Breast epithelium (tissue), 3 donors: ENCODE results near the gene DDX54.

Experiments used
- CTCF ChIP-seq, 3 donors: fragments of 450-650 bp; IDR thresholded peaks; one replicate each; pipeline ENCODE4 v1.5.1; 2016 to 2017; ENCODE audit warnings: antibody characterized with exemption in 3 of 3, mild to moderate bottlenecking in 3 of 3, moderate library complexity in 3 of 3
- POLR2A ChIP-seq: fragments of 450-650 bp; IDR thresholded peaks from one replicate; pipeline ENCODE4 v1.6.1; 2016; ENCODE audit warnings: antibody characterized with exemption, mild to moderate bottlenecking, moderate library complexity
- POLR2AphosphoS5 ChIP-seq, 3 donors: sonication (generic); formaldehyde crosslinking; IDR thresholded peaks; one replicate each; pipeline ENCODE4 v1.6.1; 2017; ENCODE audit warnings: antibody characterized with exemption in 3 of 3

- TF ChIP-seq CTCF (IDR thresholded peaks at IDR 0.05) (no peak), POLR2AphosphoS5 (IDR thresholded peaks at IDR 0.05) (no peak), POLR2A (no peak)
These were observed 19.5 kb downstream of the DDX54 start for GRCh38 chr12:113165521-113166450.
